RWPE1 (cell line): Measurements from ENCODE around the gene GALNT2.
A peak's percentile ranks its signal among the peaks of the same experiment; 100 is the strongest.

Experiments used
- CTCF ChIA-PET: fragments of 350-600 bp; sonication (Branson Sonifier 250); formaldehyde crosslinking; extraction: SDS; loops from one replicate; lab custom pipeline; 2021; lab: Yijun Ruan, JAX
- POLR2A ChIA-PET: fragments of 400-600 bp; formaldehyde crosslinking; extraction: SDS; loops from one replicate; lab custom pipeline; 2020; ENCODE audit warnings: antibody characterized with exemption; ENCODE audit not compliant: low non-redundant PET; lab: Yijun Ruan, JAX
- DNase-seq: peaks from one replicate; pipeline ENCODE4 v3.0.0; 2012; ENCODE audit warnings: low spot score
- H3K27ac ChIP-seq: fragments of 450-650 bp; 2 replicates; pipeline ENCODE4 v1.5.1; 2017
- TF ChIP-seq, protein P1 (sequence below): fragments of 450-650 bp; conservative IDR thresholded peaks from 2 replicates; pipeline ENCODE4 v1.5.1; 2017; ENCODE audit warnings: low read depth, mild to moderate bottlenecking

Gene GALNT2

GRCh38 chr1:230073371-230074035 lies 6.5 kb downstream of the GALNT2 start:
- H3K27ac ChIP-seq = peak overlapping the region; percentile 78
- ChIA-PET CTCF (no interaction called here), POLR2A (interaction anchor here (0.7 kb wide), 1 partner anchor 109 kb away, joined by 4 read pairs; no protein-coding TSS in a partner anchor)
- peak; percentile 46 for DNase-seq
- TF ChIP-seq, protein P1, sequence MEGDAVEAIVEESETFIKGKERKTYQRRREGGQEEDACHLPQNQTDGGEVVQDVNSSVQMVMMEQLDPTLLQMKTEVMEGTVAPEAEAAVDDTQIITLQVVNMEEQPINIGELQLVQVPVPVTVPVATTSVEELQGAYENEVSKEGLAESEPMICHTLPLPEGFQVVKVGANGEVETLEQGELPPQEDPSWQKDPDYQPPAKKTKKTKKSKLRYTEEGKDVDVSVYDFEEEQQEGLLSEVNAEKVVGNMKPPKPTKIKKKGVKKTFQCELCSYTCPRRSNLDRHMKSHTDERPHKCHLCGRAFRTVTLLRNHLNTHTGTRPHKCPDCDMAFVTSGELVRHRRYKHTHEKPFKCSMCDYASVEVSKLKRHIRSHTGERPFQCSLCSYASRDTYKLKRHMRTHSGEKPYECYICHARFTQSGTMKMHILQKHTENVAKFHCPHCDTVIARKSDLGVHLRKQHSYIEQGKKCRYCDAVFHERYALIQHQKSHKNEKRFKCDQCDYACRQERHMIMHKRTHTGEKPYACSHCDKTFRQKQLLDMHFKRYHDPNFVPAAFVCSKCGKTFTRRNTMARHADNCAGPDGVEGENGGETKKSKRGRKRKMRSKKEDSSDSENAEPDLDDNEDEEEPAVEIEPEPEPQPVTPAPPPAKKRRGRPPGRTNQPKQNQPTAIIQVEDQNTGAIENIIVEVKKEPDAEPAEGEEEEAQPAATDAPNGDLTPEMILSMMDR = no peak

- peak overlapping the region; percentile 78 for H3K27ac ChIP-seq
- TF ChIP-seq, protein P1 = no peak
- DNase-seq = no peak
- ChIA-PET POLR2A (no interaction called here), CTCF (no interaction called here)
Measured at GRCh38 chr1:230074270-230074669, 7.2 kb downstream of the GALNT2 start.

DNA sequence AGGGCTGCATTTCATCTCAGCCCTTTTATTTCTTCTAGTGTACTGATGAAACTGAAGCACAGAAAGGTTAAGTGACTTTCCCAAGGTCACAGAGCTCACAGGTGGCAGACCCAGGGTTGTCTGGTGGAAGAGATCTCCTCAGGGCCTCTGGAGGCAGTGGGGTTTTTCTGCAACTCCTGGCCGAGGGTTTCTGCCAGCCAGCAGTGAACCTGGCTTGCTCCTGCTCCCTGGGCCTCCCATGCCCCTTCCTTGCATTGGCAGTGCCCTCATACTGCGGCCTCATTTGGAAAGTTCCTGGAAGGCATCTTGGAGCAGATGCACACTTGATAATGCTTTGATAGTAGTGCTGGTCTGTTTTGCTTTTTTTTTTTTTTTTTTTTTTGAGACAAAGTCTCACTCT lies 7.7 kb downstream of the GALNT2 start:
- TF ChIP-seq, protein P1 = no peak
- ChIA-PET POLR2A (no interaction called here), CTCF (no interaction called here)
- DNase-seq = no peak
- peak overlapping the region; percentile 17; the same call in 1 of the 2 replicates for H3K27ac ChIP-seq

DNA sequence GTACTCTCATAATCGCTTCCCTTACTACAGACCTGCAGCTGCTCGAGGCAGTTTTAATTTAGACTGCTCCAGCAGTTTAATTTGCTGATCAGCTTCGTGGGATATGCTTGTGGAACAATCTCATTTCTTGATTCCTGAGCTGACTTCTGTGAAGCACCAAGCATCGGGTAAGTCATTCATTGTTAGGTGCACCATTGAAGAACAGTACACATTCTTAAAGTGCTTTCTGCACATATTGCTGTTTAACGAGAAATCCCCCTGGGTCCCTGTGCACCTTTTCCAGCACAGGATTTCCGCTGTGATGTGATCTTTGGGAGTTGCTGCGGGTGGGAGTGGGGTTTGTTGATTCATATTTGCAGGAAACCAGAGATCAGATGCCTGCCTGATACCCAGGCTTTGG lies 9.1 kb downstream of the GALNT2 start:
- H3K27ac ChIP-seq = no peak overlapping the region
- ChIA-PET CTCF (no interaction called here), POLR2A (no interaction called here)
- TF ChIP-seq, protein P1 = no peak
- DNase-seq = no peak

DNA sequence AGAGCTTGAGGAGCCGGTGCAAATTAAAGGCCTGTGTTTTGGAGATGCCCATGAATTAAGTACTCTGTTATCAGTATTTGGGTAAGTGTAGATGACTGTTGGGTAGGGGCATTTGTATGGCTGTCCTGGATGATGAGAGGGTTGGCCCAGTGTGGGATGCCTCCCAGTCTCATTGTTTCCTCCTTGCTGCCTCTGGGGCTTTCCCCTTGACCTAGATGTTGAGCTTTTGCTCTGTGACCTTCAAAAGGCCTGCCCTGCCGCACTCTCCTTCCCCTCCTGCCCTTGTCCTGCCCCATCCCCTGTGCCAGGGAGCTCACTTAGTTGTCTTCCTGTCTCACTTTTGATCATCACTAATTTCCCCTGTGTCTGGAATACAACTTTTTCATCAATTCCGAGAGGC lies 10.0 kb downstream of the GALNT2 start:
- TF ChIP-seq, protein P1 = no peak
- no peak for DNase-seq
- ChIA-PET POLR2A (no interaction called here), CTCF (no interaction called here)
- H3K27ac ChIP-seq = no peak overlapping the region; the same call in 1 of the 2 replicates

DNA sequence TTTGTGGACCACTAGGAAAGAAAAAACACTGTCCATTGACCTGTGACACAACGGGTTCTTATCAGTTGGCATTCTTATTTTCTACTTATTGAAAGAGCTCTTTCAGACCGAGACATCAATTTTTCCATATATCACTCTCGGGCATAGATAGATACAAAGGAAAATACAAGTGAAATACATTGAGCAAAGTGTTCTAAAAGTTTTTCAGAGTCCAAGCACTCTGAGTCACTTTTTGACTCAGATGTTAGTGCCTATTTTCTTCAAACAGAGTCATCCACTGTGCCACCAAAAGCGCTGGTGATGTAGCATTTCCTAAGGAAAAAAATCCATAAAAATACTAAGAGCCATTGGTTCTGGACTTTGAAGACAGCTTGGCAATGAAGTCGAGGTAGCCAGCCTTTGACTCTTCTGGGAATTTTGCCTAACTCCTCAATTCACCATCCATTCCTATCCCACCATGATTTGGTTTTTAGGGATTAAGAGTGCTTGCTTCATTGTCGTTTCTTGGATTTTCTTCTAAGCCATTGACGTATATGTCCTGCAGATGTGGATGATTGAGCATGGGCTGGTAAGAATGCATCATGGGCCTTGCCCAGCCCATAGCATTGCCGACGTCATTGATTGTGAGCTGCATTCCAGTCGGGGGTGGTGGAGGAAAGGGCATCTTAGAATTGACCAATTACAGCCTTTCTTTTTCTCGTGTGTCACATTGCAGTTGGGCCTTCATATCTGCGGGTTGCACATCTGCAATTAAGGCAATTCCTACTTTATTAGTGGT lies 10.6 kb downstream of the GALNT2 start:
- ChIA-PET CTCF (no interaction called here), POLR2A (no interaction called here)
- no peak overlapping the region for H3K27ac ChIP-seq
- TF ChIP-seq, protein P1 = no peak
- no peak for DNase-seq
